ENCODE measurements around the gene SNRNP25.

Gene SNRNP25

GRCh38 chr16:78444-79150 lies 25.0 kb downstream of the SNRNP25 start:
- DNase-seq = no peak

GRCh38 chr16:79151-80054 lies 25.8 kb downstream of the SNRNP25 start:
- DNase-seq = no peak

DNA sequence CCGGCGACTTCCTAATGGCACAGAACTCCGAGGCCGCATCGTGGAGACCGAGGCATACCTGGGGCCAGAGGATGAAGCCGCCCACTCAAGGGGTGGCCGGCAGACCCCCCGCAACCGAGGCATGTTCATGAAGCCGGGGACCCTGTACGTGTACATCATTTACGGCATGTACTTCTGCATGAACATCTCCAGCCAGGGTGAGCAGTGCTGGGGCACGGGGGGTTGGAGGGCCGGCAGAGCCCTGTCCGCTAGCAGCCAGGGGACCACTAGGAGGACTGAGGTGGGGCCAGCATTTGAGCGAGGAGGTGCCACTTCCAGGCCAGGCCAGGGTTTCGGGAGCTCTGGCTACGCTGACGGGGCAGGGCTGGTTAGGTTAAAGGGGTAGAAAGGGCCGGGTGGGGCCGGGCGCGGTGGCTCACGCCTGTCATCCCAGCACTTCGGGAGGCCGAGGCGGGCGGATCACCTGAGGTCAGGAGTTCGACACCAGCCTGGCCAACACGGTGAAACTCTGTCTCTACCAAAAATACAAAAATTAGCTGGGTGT lies 29.5 kb downstream of the SNRNP25 start:
- no peak for DNase-seq

GRCh38 chr16:83781-84615 lies 30.4 kb downstream of the SNRNP25 start:
- no peak for DNase-seq

DNA sequence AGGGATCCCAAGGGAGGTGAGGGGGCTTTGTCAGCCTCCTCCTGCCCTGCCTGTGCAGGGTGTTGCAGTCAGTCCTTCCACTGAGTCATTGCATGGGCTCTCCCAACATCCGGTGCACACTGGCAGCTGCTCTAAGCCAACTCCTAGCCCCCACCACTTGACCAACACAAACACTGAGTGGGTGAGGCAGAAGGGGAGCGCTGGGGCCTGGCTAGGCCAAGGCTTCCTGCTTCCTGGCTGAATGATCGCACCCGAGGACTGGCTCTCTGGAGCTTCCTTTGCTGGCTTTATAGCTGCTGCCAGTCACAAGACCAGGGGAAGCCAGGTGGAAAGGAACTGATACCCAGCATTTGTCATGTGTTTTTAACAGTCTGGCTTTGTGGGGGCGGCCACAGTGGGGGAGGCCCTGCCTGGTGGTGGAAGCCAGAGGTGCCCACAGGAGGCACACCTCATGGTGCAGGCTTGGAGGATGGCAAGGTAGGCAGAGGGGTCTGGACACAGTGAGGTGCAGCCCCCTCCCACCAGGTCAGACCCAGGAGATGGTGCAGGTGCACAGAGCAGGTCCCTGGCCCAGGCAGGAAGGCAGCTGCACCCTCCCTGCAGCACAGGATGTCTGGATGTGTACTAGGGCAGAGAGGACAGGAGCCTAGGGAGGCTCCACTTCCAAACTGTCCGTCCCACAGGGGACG lies 31.2 kb downstream of the SNRNP25 start:
- DNase-seq = peak; percentile 54

DNA sequence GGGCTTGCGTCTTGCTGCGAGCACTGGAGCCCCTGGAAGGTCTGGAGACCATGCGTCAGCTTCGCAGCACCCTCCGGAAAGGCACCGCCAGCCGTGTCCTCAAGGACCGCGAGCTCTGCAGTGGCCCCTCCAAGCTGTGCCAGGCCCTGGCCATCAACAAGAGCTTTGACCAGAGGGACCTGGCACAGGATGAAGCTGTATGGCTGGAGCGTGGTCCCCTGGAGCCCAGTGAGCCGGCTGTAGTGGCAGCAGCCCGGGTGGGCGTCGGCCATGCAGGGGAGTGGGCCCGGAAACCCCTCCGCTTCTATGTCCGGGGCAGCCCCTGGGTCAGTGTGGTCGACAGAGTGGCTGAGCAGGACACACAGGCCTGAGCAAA lies 31.8 kb downstream of the SNRNP25 start:
- no peak for DNase-seq

DNA sequence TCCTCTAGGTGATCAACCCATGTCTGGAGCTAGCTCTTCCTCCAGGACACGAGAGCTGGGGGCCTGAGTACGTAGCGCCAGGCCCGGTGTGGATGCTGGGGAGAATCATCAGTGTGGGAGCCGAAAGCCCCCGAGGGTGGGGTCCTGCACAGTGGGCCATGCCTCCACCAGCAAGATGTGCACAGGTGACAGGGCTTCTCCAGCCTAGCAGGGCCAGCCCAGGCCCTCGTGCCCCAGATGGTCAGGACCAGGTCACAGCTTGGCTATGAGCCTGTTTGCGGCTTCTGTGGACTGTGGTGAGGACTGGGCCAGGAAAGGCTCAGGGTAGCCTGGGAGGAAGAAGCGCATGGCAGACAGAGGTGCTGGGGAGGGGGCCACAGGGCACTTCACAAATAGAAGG lies 32.2 kb downstream of the SNRNP25 start:
- DNase-seq = no peak

GRCh38 chr16:86483-86952 lies 32.9 kb downstream of the SNRNP25 start:
- DNase-seq = no peak

- DNase-seq = no peak
These were observed 35.0 kb downstream of the SNRNP25 start for GRCh38 chr16:88613-89012.

GRCh38 chr16:89391-90302 lies 36.0 kb downstream of the SNRNP25 start:
- DNase-seq = no peak

DNA sequence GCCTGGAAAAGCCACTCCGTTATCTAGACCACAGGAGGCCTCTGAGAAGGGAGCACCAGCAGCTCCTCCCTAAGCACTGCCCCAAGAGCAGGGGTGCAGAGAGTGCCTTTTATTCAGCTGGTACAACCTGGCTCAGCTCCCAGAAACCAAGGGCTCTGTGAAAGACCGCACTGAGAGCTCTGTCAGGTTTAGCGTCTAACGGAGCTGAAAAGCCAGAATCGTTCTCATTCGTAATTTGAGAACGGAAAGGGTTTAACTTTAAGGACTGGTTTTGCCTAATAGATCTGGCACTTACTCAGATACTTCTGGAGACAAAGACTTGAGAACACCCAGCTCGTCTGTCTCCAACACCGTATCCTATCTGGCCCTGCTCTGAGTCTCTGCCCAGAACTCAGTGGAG lies 37.9 kb downstream of the SNRNP25 start:
- DNase-seq = no peak

- no peak for DNase-seq
These were observed 39.1 kb downstream of the SNRNP25 start for GRCh38 chr16:92431-93339.

DNA sequence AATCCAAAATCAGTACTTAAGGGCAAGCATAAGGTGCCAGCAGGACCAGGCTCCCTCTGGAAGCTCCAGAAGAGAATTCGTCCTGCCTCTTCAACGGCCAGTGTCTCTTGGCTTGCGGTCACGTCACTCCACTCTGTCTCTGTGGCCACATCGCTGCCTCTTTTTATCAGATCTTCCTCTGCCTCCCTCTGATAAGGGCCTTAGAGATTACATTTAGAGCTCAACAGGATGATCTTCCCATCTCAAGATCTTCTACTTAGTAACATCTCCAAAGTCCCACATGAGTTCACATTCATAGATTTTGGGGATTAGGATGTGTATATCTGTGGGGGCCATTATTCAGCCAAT lies 41.3 kb downstream of the SNRNP25 start:
- no peak for DNase-seq

DNA sequence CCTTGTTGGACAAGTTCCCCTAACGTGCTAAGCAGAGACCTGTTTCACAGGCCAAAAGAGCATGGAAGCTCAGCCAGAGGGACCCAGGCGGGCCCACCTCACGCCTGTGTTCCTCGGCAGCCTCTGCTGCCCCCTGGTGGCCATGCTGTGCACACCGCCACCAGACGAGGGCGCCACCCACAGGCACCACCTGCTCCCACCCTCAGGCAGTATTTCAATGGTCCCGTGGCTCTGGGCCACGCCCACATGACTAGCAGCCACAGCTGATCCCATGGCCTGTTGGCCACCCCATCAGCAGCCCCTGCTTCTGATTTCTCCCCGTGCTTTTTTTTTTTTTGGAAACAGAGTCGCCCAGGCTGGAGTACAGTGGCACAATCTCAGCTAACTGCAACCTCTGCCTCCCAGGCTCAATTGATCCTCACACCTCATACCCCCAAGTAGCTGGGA lies 43.3 kb downstream of the SNRNP25 start:
- DNase-seq = peak; percentile 87

- DNase-seq = no peak
These were observed 44.2 kb downstream of the SNRNP25 start for GRCh38 chr16:97822-98221.

DNA sequence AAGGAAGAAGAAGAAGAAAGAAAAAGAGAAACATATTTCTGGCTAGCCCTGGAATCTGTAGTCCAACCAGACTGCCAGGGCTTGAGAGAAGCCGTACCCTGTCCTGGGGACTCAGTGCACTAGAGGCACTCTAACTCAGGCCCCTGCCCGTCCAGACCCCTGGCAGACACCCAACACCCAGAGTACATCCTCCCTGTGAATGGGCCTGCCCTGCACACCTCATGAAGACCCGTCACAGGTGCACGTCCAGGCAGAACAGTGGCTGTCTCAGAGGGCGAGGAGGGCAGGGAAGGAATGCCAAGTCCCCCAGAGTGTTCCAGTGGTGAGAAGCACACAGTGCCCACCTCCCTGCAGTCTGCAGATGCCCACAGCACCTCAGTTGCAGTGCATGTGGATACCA lies 47.4 kb downstream of the SNRNP25 start:
- DNase-seq = no peak

- no peak for DNase-seq
These were observed 48.0 kb downstream of the SNRNP25 start for GRCh38 chr16:101586-101985.

DNA sequence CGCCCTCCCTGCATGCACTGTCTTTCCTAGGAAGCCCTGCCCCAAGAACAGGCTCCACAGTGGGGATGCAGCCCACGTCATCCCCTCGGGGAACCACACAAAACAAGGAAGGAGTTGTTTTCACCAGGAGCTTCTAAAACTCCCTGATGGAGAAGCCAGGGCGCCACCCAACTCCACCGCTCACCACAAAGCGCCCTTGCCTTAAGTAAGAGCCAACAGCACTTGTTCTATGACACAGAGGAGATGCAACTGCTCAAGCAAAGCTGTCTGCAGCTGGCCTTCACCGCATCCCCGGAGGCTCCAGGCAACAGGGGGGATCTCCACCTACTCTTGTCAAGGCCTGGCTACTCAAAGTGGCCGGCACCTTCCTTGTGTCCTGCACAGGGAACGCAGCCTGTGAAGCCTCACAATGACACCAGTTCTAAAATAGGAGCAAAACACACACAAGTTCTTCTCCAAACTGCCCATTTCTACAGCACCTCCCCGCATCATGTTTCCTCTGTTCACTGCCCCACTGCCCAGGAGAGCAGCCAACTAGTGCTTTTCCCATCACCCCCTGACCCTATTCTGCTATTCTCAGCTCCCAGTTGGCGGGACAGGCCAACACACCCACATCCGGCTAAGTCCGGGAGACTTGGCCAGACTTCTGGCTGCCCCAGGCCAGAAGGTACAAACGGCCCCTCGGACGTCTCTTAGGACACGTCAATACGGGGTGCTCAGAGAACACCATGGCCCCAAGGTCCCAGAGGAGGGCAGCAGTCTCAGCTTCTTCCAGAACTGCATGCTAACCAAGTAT lies 48.6 kb downstream of the SNRNP25 start:
- DNase-seq = no peak

- DNase-seq = no peak
These were observed 50.7 kb downstream of the SNRNP25 start for GRCh38 chr16:104355-104754.
